Epithelial cell of proximal tubule (primary cell): ENCODE results near the gene CFAP46. TPM values are rescaled to one million over a fixed set of nuclear protein-coding genes. Genes with fewer than 3 reads are reported as not detected.

Experiments
- DNase-seq: peaks from one replicate; pipeline ENCODE4 v3.0.0-alpha.2; 2011; ENCODE audit warnings: low read depth
- H3K4me3 ChIP-seq: 2 replicates; pipeline ENCODE4 v1.5.1; 2011; ENCODE audit warnings: low read depth, mild to moderate bottlenecking, low read length
- total RNA-seq: library from RNA; depleted of rRNA; stranded (reverse); fragments of >200 nt; gene quantifications from 2 replicates; pipeline ENCODE4 v1.2.3, GENCODE V29; 2015
- TF ChIP-seq, protein P1 (sequence below): conservative IDR thresholded peaks from 2 replicates; pipeline ENCODE4 v1.5.1; 2012; ENCODE audit warnings: low read depth, mild to moderate bottlenecking, low read length

Gene CFAP46
- total RNA-seq, 1 donor from 2014 or later = 2.2 TPM

DNA sequence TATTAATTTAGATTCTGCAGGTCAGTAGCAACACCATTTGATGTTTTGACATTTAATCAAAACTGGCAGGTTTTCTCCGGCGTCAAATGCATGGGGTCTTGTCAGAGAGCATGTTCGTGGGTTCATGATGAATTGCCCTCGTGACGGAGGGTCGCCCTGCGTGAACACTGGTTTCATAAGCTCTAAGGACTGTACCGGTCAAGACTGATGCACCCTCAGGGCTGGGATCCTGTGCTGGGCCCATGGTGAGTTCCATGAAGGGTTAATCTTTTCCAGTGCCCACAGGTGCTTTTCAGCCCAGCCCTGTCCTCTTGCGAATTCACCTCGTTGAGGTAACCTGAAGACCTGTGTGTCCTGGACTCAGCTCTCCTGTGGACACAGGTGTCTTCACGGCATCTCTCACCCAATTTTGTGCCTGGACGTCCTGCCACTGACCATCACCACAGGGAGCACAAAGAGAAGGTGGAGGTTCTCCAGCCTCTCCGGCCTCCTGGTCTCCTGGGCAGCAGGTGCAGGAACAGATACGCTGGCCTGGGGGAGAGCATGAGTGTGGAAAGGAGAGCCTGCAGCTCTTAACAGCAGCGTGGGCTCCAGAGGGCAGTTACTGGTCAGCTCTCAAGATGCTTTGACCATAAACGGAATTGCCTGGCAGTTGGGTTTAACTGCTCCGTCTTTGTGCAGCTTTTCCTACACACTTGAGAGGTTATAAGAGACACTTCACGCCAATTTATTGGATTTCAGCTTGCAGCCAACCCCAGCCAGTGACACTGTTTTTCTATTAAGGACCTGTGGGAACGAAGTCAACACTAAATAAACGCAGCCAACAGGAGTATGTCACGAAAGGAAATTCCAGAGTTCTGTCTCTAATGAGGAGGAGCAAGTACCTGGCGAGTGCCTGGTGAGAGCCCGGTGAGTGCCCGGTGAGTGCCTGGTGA lies 37.4 kb upstream of the CFAP46 start:
- TF ChIP-seq, protein P1, sequence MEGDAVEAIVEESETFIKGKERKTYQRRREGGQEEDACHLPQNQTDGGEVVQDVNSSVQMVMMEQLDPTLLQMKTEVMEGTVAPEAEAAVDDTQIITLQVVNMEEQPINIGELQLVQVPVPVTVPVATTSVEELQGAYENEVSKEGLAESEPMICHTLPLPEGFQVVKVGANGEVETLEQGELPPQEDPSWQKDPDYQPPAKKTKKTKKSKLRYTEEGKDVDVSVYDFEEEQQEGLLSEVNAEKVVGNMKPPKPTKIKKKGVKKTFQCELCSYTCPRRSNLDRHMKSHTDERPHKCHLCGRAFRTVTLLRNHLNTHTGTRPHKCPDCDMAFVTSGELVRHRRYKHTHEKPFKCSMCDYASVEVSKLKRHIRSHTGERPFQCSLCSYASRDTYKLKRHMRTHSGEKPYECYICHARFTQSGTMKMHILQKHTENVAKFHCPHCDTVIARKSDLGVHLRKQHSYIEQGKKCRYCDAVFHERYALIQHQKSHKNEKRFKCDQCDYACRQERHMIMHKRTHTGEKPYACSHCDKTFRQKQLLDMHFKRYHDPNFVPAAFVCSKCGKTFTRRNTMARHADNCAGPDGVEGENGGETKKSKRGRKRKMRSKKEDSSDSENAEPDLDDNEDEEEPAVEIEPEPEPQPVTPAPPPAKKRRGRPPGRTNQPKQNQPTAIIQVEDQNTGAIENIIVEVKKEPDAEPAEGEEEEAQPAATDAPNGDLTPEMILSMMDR = no peak
- no peak overlapping the region for H3K4me3 ChIP-seq
- no peak for DNase-seq

DNA sequence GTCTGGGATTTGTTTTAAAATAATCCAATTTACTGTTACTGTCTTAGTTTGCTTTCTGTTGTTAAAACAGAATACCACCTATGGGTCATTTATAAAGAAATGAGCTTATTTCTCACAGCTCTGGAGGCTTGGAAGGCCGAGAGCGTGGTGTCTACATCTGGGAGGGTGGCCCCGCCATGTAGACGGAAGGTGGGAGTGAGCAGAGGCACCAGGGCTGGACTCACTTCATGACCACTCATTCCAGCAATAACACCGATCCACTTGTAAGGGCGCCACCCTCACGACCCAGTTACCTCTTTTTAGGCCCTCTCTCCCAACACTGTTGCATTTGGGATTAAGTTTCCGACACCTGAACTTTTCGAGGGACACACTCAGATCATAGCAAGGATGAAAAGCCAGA lies 36.2 kb upstream of the CFAP46 start:
- TF ChIP-seq, protein P1 = no peak
- H3K4me3 ChIP-seq = no peak overlapping the region
- DNase-seq = no peak

DNA sequence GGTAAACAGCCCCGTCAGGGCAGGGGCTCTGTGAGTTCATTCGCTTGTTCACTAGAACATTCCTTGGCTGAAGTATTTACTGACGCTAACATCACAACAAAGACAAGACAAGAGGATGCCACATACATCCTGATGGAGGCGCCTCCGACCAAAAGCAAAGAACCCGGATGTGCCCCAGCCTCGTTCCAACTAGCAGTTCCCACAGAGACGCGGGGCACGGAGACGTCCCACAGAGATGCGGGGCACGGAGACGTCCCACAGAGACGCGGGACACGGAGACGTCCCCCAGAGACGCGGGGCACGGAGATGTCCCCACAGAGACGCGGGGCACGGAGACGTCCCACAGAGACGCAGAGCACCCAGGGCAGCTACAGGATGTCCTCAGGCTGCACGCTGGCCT lies 35.4 kb upstream of the CFAP46 start:
- no peak for DNase-seq
- no peak overlapping the region for H3K4me3 ChIP-seq
- TF ChIP-seq, protein P1 = no peak

DNA sequence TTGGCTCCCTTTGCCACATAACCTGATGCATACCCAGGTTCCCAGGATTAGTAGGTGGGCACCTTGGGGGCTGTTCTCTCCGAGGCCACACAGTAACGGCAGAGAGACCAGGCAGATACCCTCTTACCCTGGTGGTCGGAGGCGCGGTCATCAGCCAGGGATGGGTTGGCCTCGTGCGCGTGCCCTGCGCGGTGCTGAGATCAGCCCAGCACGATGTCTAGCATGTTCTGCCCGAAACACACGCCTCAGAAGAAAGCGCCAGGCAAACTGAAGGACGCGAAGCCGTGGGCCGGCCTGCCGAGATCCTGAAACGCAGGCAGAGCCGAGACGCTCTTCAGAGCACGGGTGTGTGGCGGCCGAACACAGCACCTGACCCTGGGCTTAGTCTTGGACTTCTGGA lies 34.7 kb upstream of the CFAP46 start:
- no peak overlapping the region for H3K4me3 ChIP-seq
- no peak for DNase-seq

DNA sequence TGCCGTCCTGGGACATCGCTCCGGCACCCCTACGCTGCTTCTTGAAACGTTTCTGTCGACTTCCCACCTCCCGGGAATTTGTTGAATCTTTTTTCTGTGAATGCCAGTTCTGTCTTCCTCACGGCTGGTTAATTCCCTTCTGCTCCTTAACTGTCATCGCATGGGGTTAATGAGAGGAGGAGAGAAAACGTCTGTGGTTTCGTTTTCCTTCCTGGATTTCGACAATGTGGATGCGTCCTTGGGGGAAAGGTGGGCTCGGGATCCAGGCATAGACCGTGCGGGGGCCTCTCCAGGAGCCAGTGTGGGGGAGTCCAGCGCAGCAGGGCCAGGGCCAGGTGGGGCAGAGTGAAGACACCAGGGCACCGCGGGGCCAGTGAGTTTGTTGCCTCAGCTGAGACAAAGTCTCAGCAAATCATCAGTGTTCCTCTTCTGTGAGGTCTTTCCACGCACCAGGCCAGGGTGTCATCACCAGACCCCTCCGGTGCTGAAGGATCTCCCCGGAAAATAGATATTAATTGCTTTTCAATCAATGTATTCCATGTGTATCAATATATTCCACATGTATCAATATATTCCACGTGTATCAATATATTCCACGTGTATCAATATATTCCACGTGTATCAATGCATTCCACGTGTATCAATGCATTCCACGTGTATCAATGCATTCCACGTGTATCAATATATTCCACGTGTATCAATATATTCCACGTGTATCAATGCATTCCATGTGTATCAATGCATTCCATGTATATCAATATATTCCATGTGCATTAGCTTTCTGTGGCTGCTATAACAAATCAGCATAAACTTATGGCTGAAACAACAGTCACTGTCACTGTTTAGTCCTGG lies 33.7 kb upstream of the CFAP46 start:
- TF ChIP-seq, protein P1 = no peak
- H3K4me3 ChIP-seq = peak overlapping the region; percentile 30
- DNase-seq = no peak

More for the DNA sequence above, 34.7 kb upstream of the CFAP46 start:
- TF ChIP-seq, protein P1 = no peak

DNA sequence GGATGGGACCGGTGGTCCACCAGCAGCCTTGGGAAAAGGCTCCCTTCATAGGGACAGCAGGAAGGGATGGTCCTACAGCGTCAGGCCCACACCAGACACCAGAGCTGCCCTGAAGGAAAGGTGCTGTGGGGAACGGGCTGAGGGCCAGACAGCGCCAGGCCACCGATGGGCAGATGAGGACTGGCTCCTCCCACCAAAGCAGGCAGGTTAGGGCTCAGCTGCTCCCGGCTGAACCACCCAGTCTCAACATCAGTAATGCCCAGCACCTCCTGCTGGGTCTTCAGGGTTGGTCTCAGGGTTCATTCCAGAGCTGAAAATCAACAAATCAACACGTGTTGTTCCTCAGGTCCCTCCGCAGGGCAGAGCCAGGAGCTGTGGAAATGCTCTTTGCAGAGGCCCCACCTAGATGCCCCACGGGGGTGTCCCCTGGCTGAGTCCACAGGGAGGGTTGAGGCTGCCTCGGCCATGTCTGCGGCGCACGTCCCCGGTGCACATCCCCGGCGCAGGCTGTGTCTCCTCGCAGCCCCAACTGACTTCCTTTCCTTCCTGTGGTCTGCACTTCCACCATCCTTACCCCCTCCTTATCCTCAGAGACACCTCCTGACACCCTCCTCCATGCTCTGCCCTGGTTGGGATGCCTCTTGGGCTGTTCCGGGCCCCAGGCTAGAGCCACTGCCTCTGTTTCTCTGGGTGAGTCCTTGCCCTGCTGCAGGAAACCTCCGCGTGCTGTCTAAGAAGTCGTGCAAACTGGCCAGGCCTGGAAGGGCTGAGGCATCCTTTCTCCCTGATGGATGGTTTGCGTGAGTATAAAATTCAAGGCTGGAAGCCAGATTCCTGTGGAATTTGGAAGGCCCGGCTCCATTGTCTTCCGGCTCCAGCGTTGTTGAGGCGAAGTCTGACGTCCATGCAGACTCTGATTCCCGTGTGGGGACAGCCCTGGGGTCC lies 32.8 kb upstream of the CFAP46 start:
- H3K4me3 ChIP-seq = peak overlapping the region; percentile 30
- TF ChIP-seq, protein P1 = no peak
- no peak for DNase-seq
